Neutrophil (primary cell): ENCODE data around the gene CCDC70.
A peak's percentile ranks its signal among the peaks of the same experiment; 100 is the strongest.

Source experiments
- H3K27ac ChIP-seq: fragments of 200-600 bp; sonication (generic); 2 replicates; pipeline ENCODE4 v1.5.1; 2016; ENCODE audit warnings: mild to moderate bottlenecking, moderate library complexity
- H3K27me3 ChIP-seq: fragments of 200-600 bp; sonication (generic); 2 replicates; pipeline ENCODE4 v1.6.0; 2016; ENCODE audit warnings: mild to moderate bottlenecking
- H3K36me3 ChIP-seq: fragments of 200-600 bp; sonication (generic); 2 replicates; pipeline ENCODE4 v1.5.1; 2017
- H3K4me1 ChIP-seq, 2 experiments: fragments of 200-600 bp in 1 of 2; sonication (generic) in 1 of 2; 1 replicate in 1 of 2; 2 replicates in 1 of 2; pipeline versions ENCODE4 v1.5.1 to v1.6.1; 2013 to 2016; ENCODE audit warnings: low read depth in 1 of 2, low read length in 1 of 2, mild to moderate bottlenecking in 1 of 2, moderate library complexity in 1 of 2; ENCODE audit not compliant: control insufficient read depth in 1 of 2, insufficient read depth in 1 of 2
- H3K4me3 ChIP-seq, 2 experiments: fragments of 200-600 bp in 1 of 2; sonication (generic) in 1 of 2; 1 replicate in 1 of 2; 2 replicates in 1 of 2; pipeline ENCODE4 v1.5.1; 2013 to 2016; ENCODE audit warnings: low read depth in 1 of 2, low read length in 1 of 2, mild to moderate bottlenecking in 1 of 2, moderate library complexity in 1 of 2
- H3K9me3 ChIP-seq: fragments of 200-600 bp; sonication (generic); 2 replicates; pipeline ENCODE4 v1.5.1; 2016
- CTCF ChIP-seq: fragments of 200-600 bp; sonication (generic); IDR thresholded peaks from 2 replicates; pipeline ENCODE4 v1.5.1; 2016; ENCODE audit warnings: antibody characterized with exemption

The CCDC70 gene

GRCh38 chr13:51838240-51838846 is 23.4 kb upstream of the CCDC70 start:
- H3K36me3 ChIP-seq = peaks cover 7% of the 10 kb centered on the region
- H3K27ac ChIP-seq = peak overlapping the region; percentile 97
- no peak for TF ChIP-seq CTCF

GRCh38 chr13:51839711-51840540 is 21.8 kb upstream of the CCDC70 start:
- no peaks in the 10 kb centered on the region for H3K27me3 ChIP-seq
- peak overlapping the region; percentile 97 for H3K27ac ChIP-seq
- H3K4me1 ChIP-seq = peaks cover 79 to 82% of the 10 kb centered on the region in 2 experiments
- no peak for TF ChIP-seq CTCF
- peak overlapping the region in 1 of 2 experiments; percentile 12 for H3K4me3 ChIP-seq
- no peaks in the 10 kb centered on the region for H3K9me3 ChIP-seq
- peaks cover 3% of the 10 kb centered on the region for H3K36me3 ChIP-seq

More at GRCh38 chr13:51838240-51838846, 23.4 kb upstream of the CCDC70 start:
- no peaks in the 10 kb centered on the region for H3K9me3 ChIP-seq
- H3K27me3 ChIP-seq = no peaks in the 10 kb centered on the region
- peak overlapping the region; percentile 51 to 62 for H3K4me3 ChIP-seq
- H3K4me1 ChIP-seq = peaks cover 86 to 87% of the 10 kb centered on the region in 2 experiments

GRCh38 chr13:51840917-51841316 is 20.9 kb upstream of the CCDC70 start:
- Histone ChIP-seq H3K4me1 (peaks cover 79 to 82% of the 10 kb centered on the region in 2 experiments), H3K4me3 (peak overlapping the region in 1 of 2 experiments; percentile 12), H3K27me3 (no peaks in the 10 kb centered on the region), H3K36me3 (peaks cover 3% of the 10 kb centered on the region), H3K27ac (peak overlapping the region; percentile 97), H3K9me3 (no peaks in the 10 kb centered on the region)
- TF ChIP-seq CTCF = no peak

- no peak overlapping the region for H3K27ac ChIP-seq
- no peak for TF ChIP-seq CTCF
- H3K36me3 ChIP-seq = peaks cover 3% of the 10 kb centered on the region
- no peaks in the 10 kb centered on the region for H3K27me3 ChIP-seq
- no peaks in the 10 kb centered on the region for H3K9me3 ChIP-seq
- H3K4me1 ChIP-seq = peaks cover 72 to 77% of the 10 kb centered on the region in 2 experiments
- H3K4me3 ChIP-seq = peak overlapping the region in 1 of 2 experiments; percentile 12
Measured at GRCh38 chr13:51841732-51842131, 20.0 kb upstream of the CCDC70 start.

- peak overlapping the region; percentile 44 to 48 for H3K4me3 ChIP-seq
- peak overlapping the region; percentile 17 for H3K27ac ChIP-seq
- H3K4me1 ChIP-seq = peaks cover 54 to 59% of the 10 kb centered on the region in 2 experiments
- TF ChIP-seq CTCF = no peak
- H3K36me3 ChIP-seq = peaks cover 3% of the 10 kb centered on the region
- no peaks in the 10 kb centered on the region for H3K27me3 ChIP-seq
- no peaks in the 10 kb centered on the region for H3K9me3 ChIP-seq
Measured at GRCh38 chr13:51843529-51843928, 18.2 kb upstream of the CCDC70 start.
